Measurements from ENCODE around the gene PNPLA6. TPM values are rescaled to one million over a fixed set of nuclear protein-coding genes. Genes with fewer than 3 reads are reported as not detected.

PNPLA6 gene
- total and polyA plus RNA-seq, 9 of the 15 experiments (the other 6 are each of a cell fraction or from before 2014, with no cell fraction given), result 0.07 to 30.2 (median 8.3) TPM

- TF ChIP-seq ZNF282 (CRISPR knock-in tag; IDR thresholded peaks at IDR 0.05) (no peak), YBX1 (IDR thresholded peaks at IDR 0.05) (no peak), NFRKB (IDR thresholded peaks at IDR 0.05; ENCODE audit: low read depth) (peak; percentile 39; the same call in 1 of the 2 replicates), WHSC1 (IDR thresholded peaks at IDR 0.05; ENCODE audit: low read length) (no peak), IRF2 (CRISPR knock-in tag; IDR thresholded peaks at IDR 0.05) (no peak), FOSL1 (tag; conservative IDR thresholded peaks at IDR 0.05) (no peak), DMBX1 (CRISPR knock-in tag; IDR thresholded peaks at IDR 0.05; ENCODE audit: borderline replicate concordance) (no peak), ZNF280A (IDR thresholded peaks at IDR 0.05; ENCODE audit: low read depth, partially characterized antibody) (peak; percentile 27), ZBTB1 (CRISPR knock-in tag; IDR thresholded peaks at IDR 0.05; ENCODE audit: borderline replicate concordance, low read depth) (no peak), KAT2B (IDR thresholded peaks at IDR 0.05; ENCODE audit: low read depth, low read length) (no peak)
- TF ChIP-seq, protein P1, sequence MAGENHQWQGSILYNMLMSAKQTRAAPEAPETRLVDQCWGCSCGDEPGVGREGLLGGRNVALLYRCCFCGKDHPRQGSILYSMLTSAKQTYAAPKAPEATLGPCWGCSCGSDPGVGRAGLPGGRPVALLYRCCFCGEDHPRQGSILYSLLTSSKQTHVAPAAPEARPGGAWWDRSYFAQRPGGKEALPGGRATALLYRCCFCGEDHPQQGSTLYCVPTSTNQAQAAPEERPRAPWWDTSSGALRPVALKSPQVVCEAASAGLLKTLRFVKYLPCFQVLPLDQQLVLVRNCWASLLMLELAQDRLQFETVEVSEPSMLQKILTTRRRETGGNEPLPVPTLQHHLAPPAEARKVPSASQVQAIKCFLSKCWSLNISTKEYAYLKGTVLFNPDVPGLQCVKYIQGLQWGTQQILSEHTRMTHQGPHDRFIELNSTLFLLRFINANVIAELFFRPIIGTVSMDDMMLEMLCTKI (IDR thresholded peaks at IDR 0.05; ENCODE audit: partially characterized antibody), result no peak
- TF ChIP-seq, protein P2, sequence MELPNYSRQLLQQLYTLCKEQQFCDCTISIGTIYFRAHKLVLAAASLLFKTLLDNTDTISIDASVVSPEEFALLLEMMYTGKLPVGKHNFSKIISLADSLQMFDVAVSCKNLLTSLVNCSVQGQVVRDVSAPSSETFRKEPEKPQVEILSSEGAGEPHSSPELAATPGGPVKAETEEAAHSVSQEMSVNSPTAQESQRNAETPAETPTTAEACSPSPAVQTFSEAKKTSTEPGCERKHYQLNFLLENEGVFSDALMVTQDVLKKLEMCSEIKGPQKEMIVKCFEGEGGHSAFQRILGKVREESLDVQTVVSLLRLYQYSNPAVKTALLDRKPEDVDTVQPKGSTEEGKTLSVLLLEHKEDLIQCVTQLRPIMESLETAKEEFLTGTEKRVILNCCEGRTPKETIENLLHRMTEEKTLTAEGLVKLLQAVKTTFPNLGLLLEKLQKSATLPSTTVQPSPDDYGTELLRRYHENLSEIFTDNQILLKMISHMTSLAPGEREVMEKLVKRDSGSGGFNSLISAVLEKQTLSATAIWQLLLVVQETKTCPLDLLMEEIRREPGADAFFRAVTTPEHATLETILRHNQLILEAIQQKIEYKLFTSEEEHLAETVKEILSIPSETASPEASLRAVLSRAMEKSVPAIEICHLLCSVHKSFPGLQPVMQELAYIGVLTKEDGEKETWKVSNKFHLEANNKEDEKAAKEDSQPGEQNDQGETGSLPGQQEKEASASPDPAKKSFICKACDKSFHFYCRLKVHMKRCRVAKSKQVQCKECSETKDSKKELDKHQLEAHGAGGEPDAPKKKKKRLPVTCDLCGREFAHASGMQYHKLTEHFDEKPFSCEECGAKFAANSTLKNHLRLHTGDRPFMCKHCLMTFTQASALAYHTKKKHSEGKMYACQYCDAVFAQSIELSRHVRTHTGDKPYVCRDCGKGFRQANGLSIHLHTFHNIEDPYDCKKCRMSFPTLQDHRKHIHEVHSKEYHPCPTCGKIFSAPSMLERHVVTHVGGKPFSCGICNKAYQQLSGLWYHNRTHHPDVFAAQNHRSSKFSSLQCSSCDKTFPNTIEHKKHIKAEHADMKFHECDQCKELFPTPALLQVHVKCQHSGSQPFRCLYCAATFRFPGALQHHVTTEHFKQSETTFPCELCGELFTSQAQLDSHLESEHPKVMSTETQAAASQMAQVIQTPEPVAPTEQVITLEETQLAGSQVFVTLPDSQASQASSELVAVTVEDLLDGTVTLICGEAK (IDR thresholded peaks at IDR 0.05), result peak; percentile 52; the same call in 1 of the 2 replicates
- TF ChIP-seq, protein P2 (CRISPR knock-in tag; IDR thresholded peaks at IDR 0.05), result no peak
Measured at GRCh38 chr19:7506385-7507328, 28.9 kb upstream of the PNPLA6 start (continued).
